Measurements from ENCODE around the gene APOL1. TPM values are rescaled to one million over a fixed set of nuclear protein-coding genes. Genes with fewer than 3 reads are reported as not detected.

Gene APOL1
- total and polyA plus RNA-seq, 10 of the 15 experiments (the other 5 are each of a cell fraction or from before 2014, with no cell fraction given): 9.0 to 42.0 (median 17.6) TPM

DNA sequence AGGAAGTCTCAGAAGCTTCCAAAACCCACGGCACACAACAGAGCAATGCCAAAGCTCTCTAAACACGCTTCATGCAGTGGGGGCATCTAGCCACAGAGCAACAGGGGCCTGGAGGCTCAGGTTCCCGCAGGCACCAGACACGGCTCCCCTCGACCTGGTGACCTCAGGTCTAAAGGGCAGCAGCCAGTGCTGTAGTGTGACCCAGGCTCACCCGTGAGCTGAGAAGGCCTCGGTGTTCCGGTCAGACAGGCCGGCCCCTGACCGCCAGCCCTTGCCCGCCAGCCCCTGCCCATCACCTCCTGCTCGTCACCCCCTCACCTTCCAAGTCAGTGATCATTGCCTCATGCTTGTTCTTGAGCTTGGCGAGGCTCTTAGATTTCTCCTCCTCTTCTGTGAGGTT, 45.7 kb downstream of the APOL1 start:
- in situ Hi-C loops (cut with MboI) (no loop called here), intact Hi-C loops (cut with micrococcal nuclease; ENCODE audit: unreplicated experiment) (no loop called here)
- ChIA-PET RAD21 (ENCODE audit: unreplicated experiment) (interaction anchor here (0.9 to 9.7 kb wide), 4 partner anchors 12 to 171 kb away, joined by 3 to 107 read pairs (median 3); no protein-coding TSS in a partner anchor), POLR2A (interaction anchor here (0.6 kb wide), 2 partner anchors 11 to 57 kb away, joined by 5 to 6 read pairs; no protein-coding TSS in a partner anchor), CTCF (interaction anchor here (1.6 to 4.9 kb wide), 3 partner anchors 13 to 189 kb away, joined by 7 to 41 read pairs (median 29); no protein-coding TSS in a partner anchor), SMC1A (ENCODE audit: uncharacterized antibody, unreplicated experiment) (interaction anchor here (0.9 to 5.9 kb wide), 3 partner anchors 20 to 188 kb away, joined by 3 to 70 read pairs (median 5); no protein-coding TSS in a partner anchor)
- Histone ChIP-seq H3K9me3 (replicated peaks; ENCODE audit: control insufficient read depth, insufficient read depth, low read length) (no peaks in the 10 kb centered on the region), H3K36me3 (ENCODE audit: control insufficient read depth in 2 of 2, insufficient read depth in 2 of 2, low read length in 1 of 2) (peaks cover 62 to 74% of the 10 kb centered on the region in 2 experiments), H4K20me1 (ENCODE audit: control insufficient read depth, insufficient read depth) (no peaks in the 10 kb centered on the region), H3K9ac (ENCODE audit: control insufficient read depth, insufficient read depth, low read length) (no peak overlapping the region), H3K4me3 (no peak overlapping the region), H3K4me2 (ENCODE audit: control insufficient read depth, insufficient read depth) (no peak overlapping the region), H3K79me2 (ENCODE audit: control insufficient read depth, insufficient read depth, low read length) (no peaks in the 10 kb centered on the region), H3K27ac (ENCODE audit: control insufficient read depth, insufficient read depth) (no peak overlapping the region), H3K4me1 (ENCODE audit: control insufficient read depth, insufficient read depth, low read length) (no peaks in the 10 kb centered on the region), H2AFZ (ENCODE audit: control insufficient read depth, low read depth, low read length) (no peak overlapping the region), H3K27me3 (replicated peaks in 1 of 2; ENCODE audit: control insufficient read depth in 2 of 2, insufficient read depth in 2 of 2, low read length in 1 of 2) (no peaks in the 10 kb centered on the region)
- WGBS (ENCODE audit: insufficient coverage, insufficient replicate concordance, low lambda C conversion rate, missing lambda C conversion rate): 98% methylated on average over 13 of the region's 13 CpGs
- FAIRE-seq (no peak), DNase-seq (ENCODE audit: low read depth, low spot score) (no peak), ATAC-seq (no peak)
- no TSS peak for BruUV-seq (replicated peaks)
- TF ChIP-seq, protein P1, sequence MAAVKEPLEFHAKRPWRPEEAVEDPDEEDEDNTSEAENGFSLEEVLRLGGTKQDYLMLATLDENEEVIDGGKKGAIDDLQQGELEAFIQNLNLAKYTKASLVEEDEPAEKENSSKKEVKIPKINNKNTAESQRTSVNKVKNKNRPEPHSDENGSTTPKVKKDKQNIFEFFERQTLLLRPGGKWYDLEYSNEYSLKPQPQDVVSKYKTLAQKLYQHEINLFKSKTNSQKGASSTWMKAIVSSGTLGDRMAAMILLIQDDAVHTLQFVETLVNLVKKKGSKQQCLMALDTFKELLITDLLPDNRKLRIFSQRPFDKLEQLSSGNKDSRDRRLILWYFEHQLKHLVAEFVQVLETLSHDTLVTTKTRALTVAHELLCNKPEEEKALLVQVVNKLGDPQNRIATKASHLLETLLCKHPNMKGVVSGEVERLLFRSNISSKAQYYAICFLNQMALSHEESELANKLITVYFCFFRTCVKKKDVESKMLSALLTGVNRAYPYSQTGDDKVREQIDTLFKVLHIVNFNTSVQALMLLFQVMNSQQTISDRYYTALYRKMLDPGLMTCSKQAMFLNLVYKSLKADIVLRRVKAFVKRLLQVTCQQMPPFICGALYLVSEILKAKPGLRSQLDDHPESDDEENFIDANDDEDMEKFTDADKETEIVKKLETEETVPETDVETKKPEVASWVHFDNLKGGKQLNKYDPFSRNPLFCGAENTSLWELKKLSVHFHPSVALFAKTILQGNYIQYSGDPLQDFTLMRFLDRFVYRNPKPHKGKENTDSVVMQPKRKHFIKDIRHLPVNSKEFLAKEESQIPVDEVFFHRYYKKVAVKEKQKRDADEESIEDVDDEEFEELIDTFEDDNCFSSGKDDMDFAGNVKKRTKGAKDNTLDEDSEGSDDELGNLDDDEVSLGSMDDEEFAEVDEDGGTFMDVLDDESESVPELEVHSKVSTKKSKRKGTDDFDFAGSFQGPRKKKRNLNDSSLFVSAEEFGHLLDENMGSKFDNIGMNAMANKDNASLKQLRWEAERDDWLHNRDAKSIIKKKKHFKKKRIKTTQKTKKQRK (IDR thresholded peaks at IDR 0.05; ENCODE audit: low read depth, low read length): no peak
- TF ChIP-seq SRF (IDR thresholded peaks at IDR 0.05; ENCODE audit: low read depth in 2 of 2, low read length in 2 of 2) (no peak), MEF2B (IDR thresholded peaks at IDR 0.05; ENCODE audit: partially characterized antibody, poor library complexity, severe bottlenecking) (no peak), EP300 (IDR thresholded peaks at IDR 0.05; ENCODE audit: borderline replicate concordance in 1 of 2, control insufficient read depth in 1 of 2, low read depth in 2 of 2, low read length in 2 of 2) (no peak), GATAD2B (conservative IDR thresholded peaks at IDR 0.05; ENCODE audit: low read depth) (no peak), NFIC (IDR thresholded peaks at IDR 0.05; ENCODE audit: low read depth, low read length) (no peak), RBBP5 (conservative IDR thresholded peaks at IDR 0.05) (no peak), SMC3 (IDR thresholded peaks at IDR 0.05; ENCODE audit: borderline replicate concordance, low read length) (no peak)
- TF ChIP-seq, protein P2, sequence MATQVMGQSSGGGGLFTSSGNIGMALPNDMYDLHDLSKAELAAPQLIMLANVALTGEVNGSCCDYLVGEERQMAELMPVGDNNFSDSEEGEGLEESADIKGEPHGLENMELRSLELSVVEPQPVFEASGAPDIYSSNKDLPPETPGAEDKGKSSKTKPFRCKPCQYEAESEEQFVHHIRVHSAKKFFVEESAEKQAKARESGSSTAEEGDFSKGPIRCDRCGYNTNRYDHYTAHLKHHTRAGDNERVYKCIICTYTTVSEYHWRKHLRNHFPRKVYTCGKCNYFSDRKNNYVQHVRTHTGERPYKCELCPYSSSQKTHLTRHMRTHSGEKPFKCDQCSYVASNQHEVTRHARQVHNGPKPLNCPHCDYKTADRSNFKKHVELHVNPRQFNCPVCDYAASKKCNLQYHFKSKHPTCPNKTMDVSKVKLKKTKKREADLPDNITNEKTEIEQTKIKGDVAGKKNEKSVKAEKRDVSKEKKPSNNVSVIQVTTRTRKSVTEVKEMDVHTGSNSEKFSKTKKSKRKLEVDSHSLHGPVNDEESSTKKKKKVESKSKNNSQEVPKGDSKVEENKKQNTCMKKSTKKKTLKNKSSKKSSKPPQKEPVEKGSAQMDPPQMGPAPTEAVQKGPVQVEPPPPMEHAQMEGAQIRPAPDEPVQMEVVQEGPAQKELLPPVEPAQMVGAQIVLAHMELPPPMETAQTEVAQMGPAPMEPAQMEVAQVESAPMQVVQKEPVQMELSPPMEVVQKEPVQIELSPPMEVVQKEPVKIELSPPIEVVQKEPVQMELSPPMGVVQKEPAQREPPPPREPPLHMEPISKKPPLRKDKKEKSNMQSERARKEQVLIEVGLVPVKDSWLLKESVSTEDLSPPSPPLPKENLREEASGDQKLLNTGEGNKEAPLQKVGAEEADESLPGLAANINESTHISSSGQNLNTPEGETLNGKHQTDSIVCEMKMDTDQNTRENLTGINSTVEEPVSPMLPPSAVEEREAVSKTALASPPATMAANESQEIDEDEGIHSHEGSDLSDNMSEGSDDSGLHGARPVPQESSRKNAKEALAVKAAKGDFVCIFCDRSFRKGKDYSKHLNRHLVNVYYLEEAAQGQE (IDR thresholded peaks at IDR 0.05; ENCODE audit: low read depth, low read length): no peak
- TF ChIP-seq, protein P3, sequence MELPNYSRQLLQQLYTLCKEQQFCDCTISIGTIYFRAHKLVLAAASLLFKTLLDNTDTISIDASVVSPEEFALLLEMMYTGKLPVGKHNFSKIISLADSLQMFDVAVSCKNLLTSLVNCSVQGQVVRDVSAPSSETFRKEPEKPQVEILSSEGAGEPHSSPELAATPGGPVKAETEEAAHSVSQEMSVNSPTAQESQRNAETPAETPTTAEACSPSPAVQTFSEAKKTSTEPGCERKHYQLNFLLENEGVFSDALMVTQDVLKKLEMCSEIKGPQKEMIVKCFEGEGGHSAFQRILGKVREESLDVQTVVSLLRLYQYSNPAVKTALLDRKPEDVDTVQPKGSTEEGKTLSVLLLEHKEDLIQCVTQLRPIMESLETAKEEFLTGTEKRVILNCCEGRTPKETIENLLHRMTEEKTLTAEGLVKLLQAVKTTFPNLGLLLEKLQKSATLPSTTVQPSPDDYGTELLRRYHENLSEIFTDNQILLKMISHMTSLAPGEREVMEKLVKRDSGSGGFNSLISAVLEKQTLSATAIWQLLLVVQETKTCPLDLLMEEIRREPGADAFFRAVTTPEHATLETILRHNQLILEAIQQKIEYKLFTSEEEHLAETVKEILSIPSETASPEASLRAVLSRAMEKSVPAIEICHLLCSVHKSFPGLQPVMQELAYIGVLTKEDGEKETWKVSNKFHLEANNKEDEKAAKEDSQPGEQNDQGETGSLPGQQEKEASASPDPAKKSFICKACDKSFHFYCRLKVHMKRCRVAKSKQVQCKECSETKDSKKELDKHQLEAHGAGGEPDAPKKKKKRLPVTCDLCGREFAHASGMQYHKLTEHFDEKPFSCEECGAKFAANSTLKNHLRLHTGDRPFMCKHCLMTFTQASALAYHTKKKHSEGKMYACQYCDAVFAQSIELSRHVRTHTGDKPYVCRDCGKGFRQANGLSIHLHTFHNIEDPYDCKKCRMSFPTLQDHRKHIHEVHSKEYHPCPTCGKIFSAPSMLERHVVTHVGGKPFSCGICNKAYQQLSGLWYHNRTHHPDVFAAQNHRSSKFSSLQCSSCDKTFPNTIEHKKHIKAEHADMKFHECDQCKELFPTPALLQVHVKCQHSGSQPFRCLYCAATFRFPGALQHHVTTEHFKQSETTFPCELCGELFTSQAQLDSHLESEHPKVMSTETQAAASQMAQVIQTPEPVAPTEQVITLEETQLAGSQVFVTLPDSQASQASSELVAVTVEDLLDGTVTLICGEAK (IDR thresholded peaks at IDR 0.05; ENCODE audit: borderline replicate concordance): no peak
- TF ChIP-seq, protein P4, sequence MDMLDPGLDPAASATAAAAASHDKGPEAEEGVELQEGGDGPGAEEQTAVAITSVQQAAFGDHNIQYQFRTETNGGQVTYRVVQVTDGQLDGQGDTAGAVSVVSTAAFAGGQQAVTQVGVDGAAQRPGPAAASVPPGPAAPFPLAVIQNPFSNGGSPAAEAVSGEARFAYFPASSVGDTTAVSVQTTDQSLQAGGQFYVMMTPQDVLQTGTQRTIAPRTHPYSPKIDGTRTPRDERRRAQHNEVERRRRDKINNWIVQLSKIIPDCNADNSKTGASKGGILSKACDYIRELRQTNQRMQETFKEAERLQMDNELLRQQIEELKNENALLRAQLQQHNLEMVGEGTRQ (IDR thresholded peaks at IDR 0.05; ENCODE audit: borderline replicate concordance, low read depth, low read length): no peak
